Activated CD8-positive, alpha-beta memory T cell treated with anti-CD3 and anti-CD28 coated beads for 36 hours (primary cell): ENCODE measurements around the gene GRIPAP1. TPM values are rescaled to one million over a fixed set of nuclear protein-coding genes. Genes with fewer than 3 reads are reported as not detected.
"Not testable (repeated sequence)": the region's sequence is repeated elsewhere in the genome, so short reads cannot be mapped to it uniquely, and the experiment has no call there.

Experiments used
- CTCF ChIA-PET: fragments of 350-600 bp; sonication (Branson Sonifier 250); formaldehyde crosslinking; loops from one replicate; lab custom pipeline; 2021; ENCODE audit warnings: antibody characterized with exemption; lab: Charles Lee
- POLR2A ChIA-PET: fragments of 350-600 bp; sonication (Branson Sonifier 250); formaldehyde crosslinking; loops from one replicate; lab custom pipeline; 2021; ENCODE audit warnings: antibody characterized with exemption; lab: Charles Lee
- total RNA-seq, 2 experiments: library from RNA; stranded (reverse); gene quantifications; one replicate each; pipeline ENCODE4 v1.2.3, GENCODE V29; 2021

The GRIPAP1 gene
- total RNA-seq, 2 experiments from 2014 or later, result 60.8 TPM

DNA sequence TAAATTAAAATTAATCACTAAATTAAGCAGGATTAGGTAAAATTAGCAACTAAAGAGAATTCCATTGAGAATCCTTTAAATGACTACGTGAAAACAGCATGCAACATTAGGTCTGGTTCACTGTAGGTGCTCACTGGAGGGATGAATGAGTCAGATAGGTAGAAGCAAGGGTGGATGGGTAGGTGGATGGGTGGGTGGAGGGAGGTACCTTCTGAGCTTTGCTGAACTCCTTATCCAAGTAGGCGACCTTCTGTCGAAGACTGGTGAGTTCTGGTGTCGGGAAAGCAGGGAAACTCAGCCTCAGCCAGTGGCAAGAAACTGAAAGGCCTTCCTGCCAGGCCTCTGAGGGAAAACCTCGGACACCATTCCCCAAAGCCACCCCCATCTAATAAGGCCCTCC, 3.0 kb downstream of the GRIPAP1 start:
- ChIA-PET POLR2A (no interaction called here), CTCF (no interaction called here)

DNA sequence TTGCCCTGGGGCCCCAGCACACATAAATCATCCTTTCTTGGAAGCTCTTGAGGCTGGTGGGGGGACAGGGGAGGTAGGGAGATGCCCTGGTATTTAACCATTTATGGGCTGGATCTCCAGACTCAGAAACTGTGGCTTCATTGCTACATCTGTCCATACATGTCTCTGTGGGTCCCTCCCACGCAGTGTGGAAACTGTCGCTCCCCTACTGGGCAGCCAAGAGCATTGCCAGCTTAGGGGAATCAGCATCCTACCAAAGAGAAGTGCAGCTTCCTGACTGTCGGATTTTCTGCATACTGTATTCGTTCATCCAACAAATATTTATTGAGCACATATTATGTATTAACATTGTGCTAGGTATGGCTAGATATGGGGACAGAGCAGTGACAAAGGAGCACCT, 3.7 kb downstream of the GRIPAP1 start:
- POLR2A ChIA-PET, result no interaction called here
- CTCF ChIA-PET, result no interaction called here

DNA sequence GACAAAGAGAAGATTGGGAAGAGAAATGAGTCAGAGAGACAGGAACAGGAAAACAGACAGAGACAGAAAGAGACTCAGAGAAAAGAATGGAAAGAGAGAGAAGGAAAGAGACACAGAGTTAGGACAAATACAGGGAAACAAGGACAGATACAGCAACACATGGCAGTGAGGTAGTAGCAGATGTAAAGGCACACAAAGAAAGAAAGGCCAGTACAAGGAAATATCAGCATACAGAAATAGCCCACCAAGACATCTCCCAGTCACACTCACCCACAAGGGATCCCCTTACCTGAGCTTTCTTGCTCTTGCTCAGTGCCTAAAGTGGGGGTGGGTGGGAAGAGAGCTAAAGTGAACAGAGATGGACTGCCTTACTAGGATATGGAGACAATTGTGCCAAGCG, 4.2 kb downstream of the GRIPAP1 start:
- ChIA-PET CTCF (no interaction called here), POLR2A (no interaction called here)

DNA sequence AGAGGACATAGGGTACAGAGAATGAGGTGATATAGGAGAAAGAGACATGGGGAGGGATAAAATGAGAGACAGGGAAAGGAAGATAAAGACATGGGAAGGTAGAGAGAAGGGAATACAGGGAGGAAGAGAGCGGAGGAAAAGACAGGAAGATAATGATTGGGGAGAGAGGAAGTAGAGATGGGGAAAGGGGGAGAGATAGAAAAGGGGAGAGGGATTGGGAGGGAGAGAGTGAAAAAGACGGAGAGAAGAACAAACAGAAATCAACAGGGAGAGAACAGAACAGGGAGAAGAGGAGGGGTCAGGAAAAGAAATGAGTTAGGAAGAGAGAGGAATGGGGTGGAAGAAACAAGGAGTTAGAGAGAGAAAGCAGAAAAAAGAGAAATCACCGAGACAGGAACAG, 4.6 kb downstream of the GRIPAP1 start:
- POLR2A ChIA-PET, result no interaction called here
- CTCF ChIA-PET, result no interaction called here

DNA sequence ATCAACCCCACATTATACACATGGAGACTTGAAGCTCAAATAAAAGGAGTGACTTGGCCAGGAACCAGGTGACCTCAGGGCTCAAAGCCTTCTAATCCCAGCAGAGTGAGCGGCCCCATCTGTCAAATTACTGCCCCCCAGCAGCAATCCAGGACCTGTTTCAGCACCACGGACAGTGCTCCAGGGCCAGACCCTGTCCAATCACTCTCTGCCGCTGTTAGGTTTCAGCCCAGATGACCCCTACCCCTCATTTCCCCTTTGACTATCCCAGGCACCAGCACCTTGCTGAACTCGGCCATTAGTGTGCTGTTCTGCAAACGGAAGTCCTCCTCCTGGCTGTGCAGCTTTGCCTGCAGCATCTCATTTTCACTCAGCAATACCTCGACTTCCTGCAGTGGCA, 5.1 kb downstream of the GRIPAP1 start:
- CTCF ChIA-PET, result no interaction called here
- POLR2A ChIA-PET, result no interaction called here

DNA sequence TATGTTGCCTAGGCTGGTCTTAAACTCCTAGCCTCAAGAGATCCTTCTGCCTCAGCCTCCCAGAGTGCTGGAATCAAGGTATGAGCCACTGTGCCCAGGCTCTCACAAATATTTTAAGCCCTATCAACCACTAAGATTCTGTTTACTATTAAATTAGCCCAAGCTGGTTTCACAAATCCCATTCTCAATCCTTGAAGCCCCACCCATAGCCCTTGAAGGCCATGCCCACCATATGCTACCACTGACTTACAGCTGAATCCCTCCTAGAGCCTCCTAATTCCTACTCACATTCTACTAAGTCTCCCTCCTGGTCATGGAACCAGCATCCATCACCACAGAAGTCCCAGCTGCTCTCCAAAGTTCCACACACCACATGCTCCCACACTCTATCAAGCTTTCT, 9.7 kb downstream of the GRIPAP1 start:
- ChIA-PET POLR2A (no interaction called here), CTCF (no interaction called here)

DNA sequence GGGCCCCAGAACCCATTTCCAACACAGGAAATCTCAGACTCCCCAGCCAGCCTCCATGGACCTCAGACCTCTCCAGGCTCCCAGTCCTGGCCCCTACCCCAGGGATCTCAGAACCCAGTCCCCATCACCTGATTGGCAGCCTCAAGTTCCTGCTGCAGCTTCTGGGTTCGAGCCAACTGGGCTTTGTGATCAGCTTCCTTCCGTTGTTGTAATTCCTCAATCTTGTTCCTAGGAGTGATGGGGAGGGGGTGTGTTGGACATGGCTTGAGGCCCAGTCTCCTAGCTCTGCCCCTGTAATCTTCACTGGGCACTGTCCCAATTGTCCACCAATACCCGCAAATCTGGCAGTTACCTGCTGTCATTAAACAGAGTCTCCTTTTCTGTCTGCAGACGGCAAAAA, 12.6 kb downstream of the GRIPAP1 start:
- POLR2A ChIA-PET, result interaction anchor here (0.6 kb wide), 1 partner anchor 11 kb away, joined by 3 read pairs; no protein-coding TSS in a partner anchor
- CTCF ChIA-PET, result no interaction called here

DNA sequence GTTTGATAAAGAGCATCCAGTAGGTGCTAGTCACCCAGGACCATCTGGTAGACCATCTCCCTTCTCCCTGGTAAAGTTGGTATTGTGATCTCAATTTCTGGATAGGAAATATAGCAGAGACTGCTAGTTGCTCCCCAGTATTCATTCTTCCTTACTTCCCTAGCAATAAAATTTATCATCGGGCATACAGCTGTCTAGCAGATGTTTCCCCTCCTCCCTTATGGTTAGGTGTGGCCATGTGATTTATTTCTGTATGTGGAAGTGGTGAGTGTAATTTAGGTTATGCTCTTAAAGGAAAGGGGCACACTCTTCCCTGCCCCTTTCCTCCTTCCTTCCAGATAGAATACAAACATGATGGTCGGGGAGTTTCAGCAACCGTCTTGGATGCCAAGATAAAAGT, 18.2 kb downstream of the GRIPAP1 start:
- ChIA-PET POLR2A (no interaction called here), CTCF (no interaction called here)

DNA sequence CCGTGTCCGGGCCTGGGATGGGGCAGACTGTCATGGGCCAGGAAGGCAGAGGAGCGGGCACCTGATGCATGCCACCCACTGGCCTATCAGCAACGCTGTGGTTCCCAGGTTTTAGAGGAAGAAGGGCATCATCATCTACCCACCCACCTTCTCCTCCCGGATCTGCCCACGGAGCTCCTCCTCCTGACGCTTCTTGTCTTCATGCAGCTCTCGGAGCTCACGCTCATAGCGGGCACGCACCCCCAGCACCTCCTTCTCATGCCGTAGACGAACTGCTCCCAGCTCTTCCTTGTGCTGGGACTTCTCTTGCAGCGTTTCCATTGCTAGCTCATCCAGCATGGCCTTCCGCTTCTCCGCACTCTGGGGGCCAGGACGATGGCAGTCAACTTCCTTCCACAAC, 19.0 kb downstream of the GRIPAP1 start:
- ChIA-PET CTCF (interaction anchor here (0.8 kb wide), 1 partner anchor 103 kb away, joined by 3 read pairs; no protein-coding TSS in a partner anchor), POLR2A (no interaction called here)

DNA sequence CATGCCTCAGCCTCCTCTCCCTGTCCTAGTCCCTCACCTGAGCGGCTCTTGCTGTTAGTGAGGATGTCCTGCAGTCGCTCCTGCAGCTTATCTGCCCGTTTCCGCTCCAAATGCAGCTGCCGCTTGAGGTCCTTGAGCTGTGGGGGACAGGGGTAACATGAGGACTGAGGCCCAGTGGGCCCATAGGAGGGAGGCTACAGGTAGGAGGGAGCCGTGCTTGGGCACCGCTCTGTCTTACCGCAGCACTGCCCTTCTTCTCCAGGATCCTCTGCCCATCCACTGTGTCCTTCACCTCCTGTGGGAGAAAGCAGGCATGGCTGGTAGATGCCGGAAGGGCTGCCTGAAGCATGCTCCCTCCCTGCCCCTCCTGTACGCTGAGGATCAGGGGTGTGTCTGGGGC, 20.9 kb downstream of the GRIPAP1 start:
- CTCF ChIA-PET, result no interaction called here
- POLR2A ChIA-PET, result no interaction called here

DNA sequence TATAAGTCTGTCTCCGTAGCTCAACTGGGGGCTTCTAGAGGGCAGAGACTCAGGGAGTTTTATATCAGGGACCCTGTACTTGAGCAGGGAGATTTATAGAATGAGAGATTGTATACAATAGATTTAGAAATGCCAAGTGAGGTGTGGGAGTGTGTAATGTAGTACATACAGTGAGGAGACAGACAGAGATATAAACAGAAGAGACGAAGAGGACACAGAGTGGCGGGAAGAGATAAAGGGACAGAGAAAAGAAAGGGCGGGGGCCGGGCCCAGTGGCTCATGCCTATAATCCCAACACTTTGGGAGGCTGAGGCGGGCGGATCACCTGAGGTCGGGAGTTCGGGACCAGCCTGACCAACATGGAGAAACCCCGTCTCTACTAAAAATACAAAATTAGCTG, 21.7 kb downstream of the GRIPAP1 start:
- POLR2A ChIA-PET, CTCF ChIA-PET: not testable (repeated sequence)

DNA sequence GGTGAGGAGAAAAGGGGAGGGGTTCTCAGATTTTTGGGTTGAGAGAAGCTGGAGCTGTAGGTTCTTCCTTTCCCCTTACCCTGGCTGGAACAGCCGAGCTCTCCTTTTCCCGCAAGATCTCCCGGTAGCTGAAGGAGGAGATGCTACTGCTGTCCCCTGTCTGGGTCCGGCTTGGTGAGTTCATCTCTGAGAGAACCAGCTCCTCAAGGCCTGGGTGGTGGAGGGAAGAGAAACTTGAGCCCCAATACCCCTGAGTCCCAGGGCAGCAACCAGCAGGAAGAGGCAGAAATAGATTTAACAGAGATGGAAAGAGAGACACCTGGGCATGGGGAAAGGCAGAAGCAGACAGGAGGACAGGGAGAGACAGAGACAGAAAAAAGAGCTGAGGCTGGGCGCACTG, 23.8 kb downstream of the GRIPAP1 start:
- ChIA-PET CTCF (no interaction called here), POLR2A (no interaction called here)

DNA sequence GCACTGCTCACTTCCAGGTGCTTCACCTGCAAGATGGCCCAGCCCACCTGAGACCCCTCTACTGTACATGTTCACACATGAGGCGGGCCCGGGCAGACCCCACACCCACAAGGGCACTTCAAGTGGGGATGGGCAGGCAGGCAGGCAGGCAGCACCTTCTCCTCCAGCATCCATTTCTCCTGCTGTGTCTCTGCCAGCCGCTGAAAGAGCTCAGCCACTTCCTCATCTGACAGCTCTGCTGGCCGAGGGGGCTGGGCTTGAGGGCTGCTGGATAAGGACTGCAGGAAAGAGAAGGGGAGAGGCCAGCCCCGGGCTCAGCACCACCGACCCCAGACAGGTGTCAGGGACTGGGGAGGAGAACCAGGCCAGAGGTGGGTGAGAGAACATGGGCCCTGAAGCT, 26.0 kb downstream of the GRIPAP1 start:
- CTCF ChIA-PET, result no interaction called here
- POLR2A ChIA-PET, result no interaction called here

DNA sequence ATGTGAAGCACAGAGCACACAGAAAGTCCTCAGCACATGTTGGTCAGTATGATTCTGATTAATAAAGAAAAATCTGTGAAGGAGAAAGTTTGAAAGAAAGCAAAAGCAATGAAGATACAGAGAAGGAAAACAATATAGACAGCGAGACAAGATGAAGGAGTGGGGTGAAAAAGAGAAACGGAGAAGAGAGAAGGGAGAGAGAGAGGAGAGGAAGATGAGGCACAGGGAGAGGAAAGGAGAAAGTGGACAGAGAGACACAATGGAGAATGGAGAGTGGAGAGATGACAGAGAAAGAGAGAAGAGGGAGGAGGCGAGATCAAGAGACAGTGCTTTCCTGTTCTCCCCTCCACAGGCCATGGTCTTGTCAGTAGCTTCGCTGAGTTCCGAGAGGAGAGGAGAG, 26.5 kb downstream of the GRIPAP1 start:
- ChIA-PET POLR2A (no interaction called here), CTCF (no interaction called here)

DNA sequence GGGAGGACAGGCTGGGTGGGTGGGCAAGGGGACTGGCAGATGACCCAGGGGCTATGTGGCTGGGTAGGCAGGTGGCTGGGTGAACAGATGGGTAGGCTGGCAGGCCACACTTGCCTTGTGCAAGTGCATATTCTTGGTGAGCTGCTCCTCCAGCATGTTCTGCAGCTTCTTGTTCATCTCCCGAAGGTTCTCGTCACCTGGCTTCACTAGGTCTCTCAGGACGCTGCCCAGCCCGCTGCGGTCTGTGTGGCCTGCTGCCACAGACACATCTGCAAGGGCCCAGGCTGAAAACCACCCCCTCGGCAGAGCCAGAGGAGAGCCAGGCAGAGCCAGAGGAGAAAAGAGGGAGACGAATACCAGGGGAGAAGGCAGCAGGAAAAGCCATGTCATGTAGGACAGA, 27.0 kb downstream of the GRIPAP1 start:
- POLR2A ChIA-PET, result no interaction called here
- CTCF ChIA-PET, result no interaction called here

DNA sequence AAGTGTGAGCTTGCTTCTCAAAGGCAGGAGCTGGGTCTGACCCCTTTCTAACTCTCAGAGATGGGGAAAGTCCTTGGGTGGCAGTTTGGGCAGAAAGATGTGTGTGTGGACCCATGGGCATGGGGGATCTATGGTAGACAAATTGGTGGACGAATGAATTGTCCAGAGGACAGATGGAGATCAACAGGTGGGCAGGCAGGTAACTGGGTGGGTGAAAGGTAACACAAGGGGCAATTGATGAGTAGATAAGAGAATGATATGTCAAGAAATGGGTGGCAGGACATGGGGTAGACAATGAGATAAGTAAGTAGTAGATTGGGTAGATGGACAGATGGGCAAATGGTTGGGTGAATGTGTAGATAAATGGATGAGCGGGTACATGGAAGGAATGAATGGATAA, 27.5 kb downstream of the GRIPAP1 start:
- ChIA-PET CTCF (no interaction called here), POLR2A (no interaction called here)

DNA sequence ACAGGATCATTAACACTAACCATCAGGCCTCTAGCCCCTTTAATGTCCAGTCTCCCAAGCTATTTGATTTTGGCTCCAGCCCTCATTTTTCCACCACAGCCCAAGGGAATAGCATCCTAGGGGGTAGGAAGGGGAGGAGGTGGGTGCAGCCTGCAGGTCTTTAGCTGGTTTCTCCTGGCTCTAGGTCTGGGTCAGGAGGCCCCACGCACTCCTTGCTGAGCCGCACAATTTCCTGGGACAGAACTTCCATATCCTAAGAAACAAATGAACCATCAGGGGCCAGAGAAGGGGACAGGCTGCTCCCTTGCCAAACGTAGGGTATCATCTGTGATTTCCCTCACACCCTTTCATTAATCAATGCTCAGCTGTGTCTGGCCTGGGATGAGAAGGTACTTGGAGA, 28.0 kb downstream of the GRIPAP1 start:
- ChIA-PET POLR2A (no interaction called here), CTCF (no interaction called here)

DNA sequence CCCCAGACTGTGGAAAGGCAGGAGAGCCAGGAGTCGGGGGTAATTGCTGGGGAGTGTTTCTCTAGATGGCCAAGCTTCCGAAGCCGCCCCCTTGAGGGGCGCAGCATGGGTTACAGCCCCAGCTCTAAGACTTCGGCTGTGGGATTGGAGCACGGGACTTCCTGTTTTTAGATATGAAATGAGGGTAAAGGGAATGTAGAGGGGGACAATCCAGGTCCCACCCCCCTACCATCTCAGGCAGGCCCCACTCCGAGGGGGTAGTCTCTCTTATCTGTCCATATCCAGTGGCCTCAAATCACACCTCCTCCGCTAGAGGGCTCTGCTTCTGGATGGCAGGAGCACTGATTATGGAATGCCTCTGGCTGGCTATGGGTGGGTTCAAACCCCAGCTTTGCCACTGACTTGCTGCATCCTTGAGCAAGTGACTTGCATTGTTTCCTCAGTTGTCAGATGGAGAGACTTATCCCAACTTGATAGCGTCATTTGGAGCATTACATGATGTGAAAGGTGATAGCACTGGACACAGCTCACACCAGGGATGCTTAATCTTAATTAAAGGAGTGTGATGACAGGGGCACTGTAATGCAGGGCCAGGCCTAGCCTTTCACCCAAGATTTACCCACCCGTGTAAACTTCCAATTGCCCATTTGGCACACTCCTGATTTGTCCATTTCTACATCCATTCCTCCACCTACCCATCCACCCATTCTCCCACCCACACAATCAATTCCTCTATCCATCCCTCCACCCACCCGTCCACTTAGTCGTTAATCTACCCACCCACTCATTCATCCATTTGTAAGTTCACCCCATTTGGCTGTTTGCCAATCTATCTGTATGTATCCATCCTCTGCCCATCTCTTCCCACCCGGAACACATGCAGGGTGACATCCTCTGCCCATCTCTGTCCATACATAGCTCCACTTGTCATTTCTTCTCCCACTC, 29.6 kb downstream of the GRIPAP1 start:
- ChIA-PET CTCF (no interaction called here), POLR2A (interaction anchor here (0.6 kb wide), 1 partner anchor 363 kb away, joined by 9 read pairs; no protein-coding TSS in a partner anchor)

DNA sequence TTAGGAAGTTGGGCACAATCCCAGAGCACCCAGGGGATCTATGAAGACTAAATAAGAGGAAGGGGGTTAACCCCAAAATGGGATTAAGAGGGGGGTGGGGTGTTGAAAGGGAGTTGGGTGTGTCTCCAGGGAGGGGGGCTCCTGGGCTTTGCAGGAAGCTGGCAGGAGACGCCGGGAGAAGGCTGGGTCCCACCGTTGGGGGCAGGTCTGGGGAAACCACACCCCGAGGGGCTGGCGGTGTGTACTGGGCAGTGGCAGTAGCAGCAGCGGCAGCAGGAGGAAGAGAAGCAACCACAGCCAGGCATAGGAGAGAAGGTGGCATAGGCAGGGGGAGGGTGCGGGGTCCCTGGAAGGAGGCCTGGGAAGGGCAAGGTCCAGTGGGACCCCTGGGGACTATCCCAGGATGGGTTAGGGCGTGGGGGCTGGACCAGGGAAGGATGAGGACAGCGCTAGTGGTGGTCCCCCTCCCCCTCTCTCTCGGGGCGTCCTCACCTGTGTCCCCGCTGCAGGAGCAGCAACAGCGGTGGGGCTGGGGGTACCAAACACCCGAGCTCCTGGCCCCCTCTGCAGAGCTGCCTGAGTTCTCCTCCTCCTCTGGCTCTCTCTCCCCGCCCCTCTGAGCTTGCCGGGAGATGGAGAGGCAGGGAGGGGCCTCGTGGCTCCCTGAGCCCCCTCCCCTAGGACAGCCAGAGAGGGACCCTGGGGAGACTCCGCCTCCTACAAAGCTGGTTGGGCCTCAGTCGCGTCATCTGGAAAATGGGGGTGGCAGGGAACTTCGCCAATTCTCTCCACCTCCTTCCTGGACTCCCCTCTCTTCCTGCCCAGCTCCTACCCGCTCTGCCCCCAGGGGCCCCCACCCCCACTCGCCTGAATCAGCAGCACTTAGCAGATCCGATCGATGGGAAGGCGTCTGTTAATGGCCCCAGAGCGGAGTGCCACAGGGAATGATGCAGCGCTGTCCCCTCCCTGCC, 30.5 kb downstream of the GRIPAP1 start, which contains the start of gene KCND1:
TSS of gene KCND1 (minus strand) at position 596 of the 971 bp plus-strand sequence. CDS start 1,573 bp downstream, outside the sequence.
- POLR2A ChIA-PET, result interaction anchor here (0.6 kb wide), 1 partner anchor 362 kb away, joined by 9 read pairs; no protein-coding TSS in a partner anchor

DNA sequence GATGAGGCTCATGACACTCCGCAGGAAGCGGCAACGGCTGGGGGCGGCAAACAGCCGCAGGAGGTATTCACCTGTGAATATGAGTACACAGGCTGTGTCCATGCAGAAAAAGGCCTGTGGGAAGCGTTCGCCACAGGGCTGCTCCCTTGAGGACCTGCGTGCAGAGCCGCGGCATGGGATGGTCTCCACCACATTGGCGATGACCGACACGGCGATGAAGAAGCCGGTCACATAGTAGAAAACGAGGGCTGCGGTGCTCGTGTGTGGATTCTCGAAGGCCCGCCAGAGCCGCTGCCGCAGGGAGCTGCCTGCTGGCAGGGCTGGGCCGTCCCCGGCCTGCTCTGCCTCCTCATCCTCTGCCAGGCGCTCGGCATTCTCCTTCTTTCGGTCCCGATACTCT, 32.6 kb downstream of the GRIPAP1 start:
- CTCF ChIA-PET, result no interaction called here

More for the DNA sequence above, 30.5 kb downstream of the GRIPAP1 start, which contains the start of gene KCND1:
- CTCF ChIA-PET, result no interaction called here

More for the DNA sequence above, 32.6 kb downstream of the GRIPAP1 start:
- POLR2A ChIA-PET, result no interaction called here
